NCI-H2171 (cell line): ENCODE data around the gene SLC35A3.
A peak's percentile ranks its signal among the peaks of the same experiment; 100 is the strongest.
"Not testable (repeated sequence)": the region's sequence is repeated elsewhere in the genome, so short reads cannot be mapped to it uniquely, and the experiment has no call there.

Source experiments
- DNase-seq: peaks from one replicate; lab custom pipeline; 2025; lab: John Stamatoyannopoulos, UW

SLC35A3 gene

DNA sequence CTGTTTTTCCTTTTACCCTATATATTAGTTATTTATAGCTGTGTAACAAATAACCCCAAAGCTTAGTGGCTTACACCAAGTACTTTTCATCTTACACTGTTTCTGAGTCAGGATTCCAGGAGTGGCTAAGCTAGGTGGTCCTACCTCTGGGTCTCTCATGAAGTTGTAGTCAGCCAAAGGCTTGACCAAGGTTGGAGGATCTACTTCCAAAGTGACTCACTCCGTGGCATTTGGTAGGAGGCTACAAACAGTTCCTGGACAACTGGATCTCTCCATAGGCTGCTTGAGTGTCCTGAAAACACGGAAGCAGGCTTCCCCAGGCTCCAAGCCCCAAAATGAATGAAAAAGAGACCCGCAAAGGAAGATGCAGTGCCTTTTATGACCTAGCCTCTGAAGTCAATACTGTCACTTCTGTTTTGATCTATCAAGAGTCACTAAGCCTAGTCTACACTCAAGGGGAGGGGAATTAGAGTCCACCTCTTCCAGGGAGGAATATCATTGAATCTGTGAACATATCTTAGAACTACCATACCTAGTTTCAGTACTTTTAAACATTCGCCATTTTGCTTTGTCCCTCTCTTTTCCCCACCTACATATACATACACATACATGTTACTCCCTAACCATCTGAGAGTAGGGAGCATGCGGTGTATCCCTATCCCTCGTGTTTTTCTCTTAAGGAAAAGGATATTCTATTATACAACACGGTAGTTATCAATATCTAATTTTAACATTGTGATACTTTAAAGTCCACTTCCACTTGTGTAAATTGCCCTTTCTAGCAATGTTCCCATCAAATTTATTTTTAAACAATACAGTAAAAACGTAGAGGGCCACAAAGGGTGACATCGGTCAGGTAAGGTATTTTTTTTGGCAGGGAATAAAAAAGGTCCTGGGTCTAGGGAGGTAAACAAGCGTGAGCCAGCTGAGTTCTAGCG, 67.2 kb downstream of the SLC35A3 start:
- DNase-seq: no peak

DNA sequence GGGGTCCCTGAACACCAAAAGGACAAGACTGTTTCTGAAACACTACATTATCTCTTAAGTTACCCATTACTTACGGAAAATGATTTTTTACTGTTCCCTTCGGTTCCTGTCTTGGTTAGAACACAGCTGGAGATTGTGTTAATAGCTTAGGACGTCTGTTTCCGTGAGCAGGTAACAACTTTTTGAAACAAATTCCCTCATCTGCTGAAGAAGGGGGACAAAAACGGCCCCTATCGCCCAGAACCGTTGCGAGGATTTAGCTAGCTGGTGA, 67.8 kb downstream of the SLC35A3 start:
- no peak for DNase-seq

DNA sequence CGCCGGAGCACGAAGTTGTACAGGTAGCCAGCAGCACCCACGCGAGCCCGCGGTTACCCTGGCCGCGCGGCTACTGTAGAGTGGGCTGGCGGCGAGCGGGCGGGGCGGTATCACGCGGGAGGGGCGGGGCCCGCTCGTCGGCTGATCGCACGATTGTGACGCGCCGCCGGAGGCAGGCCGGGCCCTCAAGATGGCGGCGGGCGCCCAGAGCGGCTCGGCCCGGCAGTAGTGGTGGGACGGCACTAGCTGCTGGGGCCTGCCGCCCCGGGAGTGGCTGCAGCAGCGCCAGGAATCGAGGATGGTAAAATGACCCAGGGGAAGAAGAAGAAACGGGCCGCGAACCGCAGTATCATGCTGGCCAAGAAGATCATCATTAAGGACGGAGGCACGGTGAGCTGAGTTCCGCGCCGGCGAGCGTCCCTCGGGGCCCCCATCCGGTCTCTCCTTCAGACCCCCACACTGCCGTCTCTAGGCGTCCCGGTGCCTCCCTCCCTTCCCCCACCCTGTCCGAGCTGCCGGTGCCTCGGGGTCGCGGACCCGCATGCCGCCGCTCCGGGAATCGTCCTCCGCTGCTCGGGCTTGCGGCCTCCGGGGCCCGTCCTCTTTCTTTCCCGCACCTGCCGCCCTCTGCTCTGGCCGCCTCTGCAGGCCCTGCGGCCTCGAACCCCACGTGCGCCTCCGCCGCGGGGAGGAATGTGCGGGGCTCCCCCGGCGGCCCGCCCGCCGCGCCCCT, 68.3 kb downstream of the SLC35A3 start:
- peak; percentile 89 for DNase-seq

DNA sequence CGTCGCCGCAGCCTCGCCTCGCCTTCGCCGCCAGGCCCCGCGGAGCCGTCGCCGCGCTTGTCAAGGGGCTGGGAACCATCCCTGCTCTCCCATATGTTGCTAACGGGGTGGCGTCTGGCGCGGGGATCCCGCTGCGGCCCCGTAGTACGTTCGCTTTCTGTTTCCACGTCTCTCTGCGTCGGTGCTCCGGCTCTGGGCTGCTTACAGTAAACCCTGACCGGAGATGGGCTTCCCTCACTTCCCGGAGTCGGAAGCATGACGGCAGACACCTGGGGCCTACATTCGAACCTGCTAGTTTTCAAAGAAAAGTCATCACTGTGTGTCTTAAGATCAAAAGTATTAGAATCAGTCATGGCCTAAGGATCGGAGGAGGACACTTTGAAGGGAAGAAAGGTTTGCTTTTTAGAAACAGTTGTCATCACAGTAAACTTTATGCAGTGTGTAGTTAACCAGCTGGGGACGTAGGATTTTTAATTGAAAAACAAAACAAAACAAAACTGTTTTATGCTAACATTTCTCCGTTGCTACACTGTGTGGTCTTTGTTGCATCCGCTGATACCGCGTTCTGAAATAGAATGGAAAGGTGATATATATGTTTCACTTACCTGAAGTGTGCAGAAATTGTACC, 69.0 kb downstream of the SLC35A3 start:
- peak; percentile 51 for DNase-seq

DNA sequence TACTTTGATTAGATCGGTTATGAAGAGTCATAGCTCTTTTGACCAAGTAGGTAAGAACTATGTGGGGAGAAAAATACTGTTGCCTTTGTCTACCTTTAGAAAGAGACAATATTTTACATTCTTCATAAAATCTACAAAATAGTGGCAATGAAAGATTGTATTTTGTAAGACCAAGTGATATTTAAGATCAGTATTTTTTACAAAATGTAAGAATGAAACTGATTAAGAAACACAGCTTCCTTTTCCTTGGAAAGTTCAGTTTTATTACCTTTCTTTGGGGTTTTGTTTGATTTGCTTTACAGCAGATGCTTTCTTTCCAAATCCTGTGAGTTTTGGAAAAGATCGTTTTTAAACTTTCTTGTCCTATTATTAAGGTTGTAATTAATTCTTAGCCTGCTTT, 69.8 kb downstream of the SLC35A3 start:
- no peak for DNase-seq

DNA sequence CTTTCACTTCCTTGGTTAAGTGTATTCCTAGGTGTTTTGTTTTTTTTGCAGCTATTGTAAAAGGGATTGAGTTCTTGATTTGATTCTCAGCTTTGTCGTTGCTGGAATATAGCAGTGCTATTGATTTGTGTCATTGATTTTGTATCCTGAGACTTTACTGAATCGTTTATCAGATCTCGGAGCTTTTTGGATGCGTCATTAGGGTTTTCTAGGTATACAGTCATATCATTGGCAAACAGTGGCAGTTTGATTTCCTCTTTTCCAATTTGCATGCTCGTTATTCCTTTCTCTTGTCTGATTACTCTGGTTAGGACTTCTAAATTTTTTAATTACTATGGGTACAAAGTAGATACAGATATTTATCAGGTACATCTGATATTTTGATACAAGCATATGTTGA, 75.4 kb downstream of the SLC35A3 start:
- no peak for DNase-seq

DNA sequence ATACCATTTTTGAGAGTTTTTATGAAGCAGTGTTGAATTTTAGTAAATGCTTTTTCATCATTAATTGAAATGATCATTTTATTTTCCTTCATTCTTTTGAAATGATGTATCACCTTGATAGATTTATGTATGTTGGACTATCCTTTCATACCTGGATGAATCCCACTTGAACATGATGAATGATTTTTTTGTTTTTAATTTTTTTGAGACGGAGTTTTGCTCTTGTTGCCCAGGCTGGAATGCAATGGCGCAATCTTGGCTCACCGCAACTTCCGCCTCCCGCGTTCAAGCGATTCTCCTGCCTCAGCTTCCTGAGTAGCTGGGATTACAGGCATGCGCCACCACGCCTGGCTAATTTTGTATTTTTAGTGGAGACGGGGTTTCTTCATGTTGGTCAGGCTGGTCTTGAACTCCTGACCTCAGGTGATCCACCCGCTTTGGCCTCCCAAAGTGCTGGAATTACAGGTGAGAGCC, 77.5 kb downstream of the SLC35A3 start:
- DNase-seq: not testable (repeated sequence)

DNA sequence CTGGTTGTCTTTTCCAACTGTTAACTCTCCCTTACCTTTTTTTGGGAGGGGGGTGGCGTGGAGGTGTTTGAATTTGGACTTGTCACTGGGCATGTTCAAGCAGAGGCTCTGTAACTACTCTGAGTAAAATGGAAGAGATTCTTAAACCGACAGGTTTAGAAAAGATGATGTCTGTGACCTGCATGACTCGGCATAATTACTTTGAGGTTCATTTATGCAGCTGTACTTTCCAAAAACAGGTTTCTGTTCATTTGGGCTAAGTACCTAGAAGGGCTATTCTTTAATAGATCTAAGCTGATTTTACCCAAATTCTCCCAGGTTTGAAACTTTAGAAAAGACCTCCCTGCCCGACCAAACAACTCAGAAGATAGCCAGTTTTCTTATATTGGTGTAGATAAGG, 80.3 kb downstream of the SLC35A3 start:
- DNase-seq: no peak

DNA sequence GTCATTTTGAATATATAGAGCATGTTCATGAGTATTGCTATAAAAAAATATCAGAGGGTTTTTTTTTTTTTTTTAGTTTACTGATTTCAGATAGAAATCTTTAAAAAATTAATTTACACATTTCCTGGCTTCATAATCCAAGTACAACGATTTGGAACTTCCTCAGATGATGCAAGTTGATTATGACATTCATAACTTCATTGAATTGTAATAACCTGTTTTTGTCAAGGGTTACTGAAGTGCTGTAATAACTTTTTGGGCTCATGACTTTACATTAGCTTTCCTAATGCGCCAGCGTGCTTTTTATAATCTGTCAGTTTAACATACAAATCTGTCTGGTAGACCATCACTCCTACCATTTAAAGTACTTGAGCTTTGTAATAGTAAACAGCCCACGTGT, 81.6 kb downstream of the SLC35A3 start:
- DNase-seq: no peak

DNA sequence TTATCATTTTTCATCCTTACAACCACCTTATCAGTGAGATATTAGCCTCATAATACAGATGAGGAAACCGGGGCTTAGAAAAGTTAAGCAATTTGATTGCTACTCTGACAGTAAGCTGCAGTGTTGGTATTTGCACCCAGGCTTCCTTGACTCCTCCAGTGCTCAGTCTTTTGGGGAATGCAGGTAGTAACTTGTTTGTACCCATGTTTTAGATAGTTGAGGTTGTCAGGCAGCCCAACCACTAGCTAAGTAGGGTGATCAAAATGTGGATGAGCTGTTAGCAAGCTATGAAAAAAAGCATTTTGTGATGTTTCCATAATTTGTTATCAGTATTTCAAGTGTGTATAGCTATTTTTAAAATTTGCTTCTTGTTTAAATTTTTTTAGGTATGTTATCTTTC, 82.1 kb downstream of the SLC35A3 start:
- DNase-seq: no peak

DNA sequence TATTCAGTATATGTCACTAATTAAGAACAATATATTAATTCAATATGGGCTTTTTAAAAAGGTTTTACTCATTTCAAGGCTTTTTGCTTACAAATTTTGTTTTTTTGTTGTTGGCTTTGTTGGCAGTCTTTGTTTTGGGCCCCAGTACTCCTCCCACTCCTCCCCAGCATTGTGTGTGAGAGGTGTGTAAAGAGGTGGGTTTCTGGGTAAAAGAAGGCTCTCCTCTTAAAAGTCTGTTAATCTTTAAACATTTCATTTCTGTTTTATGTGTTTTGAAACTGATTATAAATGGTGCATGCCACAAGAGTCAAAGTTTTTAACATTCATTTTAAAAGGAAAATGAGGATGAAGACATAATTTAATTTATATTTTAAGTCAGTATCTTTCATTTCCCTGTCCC, 83.3 kb downstream of the SLC35A3 start:
- DNase-seq: no peak

DNA sequence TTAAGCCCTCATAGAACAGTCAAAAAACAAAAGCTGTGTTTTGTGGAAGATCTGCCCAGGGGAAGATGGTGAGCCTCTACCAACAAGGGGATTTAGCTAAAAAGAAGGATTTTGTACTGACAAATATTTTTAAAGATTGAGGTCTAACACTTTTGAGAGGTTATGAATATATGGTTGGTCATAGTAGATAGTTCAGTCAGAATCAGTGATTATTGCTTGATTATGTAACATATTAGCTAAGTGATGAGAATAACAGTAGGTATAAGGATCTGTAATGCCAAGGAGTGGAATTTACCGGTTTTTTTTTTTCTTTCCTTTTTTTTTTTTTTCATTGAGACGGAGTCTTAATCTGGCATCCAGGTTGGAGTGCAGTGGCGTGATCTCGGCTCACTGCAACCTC, 83.9 kb downstream of the SLC35A3 start:
- no peak for DNase-seq

DNA sequence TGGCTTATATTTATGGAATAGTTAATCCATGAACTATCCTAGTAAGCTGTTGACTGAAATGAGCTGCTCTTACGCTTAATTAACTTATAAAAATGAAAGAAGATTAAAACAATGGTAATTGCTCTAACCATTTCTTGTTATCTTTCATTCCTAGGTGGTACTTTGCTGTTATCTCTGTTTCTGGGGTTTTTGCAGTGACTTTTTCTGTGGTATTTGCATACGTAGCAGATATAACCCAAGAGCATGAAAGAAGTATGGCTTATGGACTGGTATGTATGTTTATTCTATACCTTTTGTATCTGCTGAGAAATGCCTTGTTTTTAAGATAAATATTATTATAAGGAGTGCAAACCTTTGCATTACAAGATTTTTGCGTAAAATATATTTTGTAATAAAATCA, 91.9 kb downstream of the SLC35A3 start:
- no peak for DNase-seq

DNA sequence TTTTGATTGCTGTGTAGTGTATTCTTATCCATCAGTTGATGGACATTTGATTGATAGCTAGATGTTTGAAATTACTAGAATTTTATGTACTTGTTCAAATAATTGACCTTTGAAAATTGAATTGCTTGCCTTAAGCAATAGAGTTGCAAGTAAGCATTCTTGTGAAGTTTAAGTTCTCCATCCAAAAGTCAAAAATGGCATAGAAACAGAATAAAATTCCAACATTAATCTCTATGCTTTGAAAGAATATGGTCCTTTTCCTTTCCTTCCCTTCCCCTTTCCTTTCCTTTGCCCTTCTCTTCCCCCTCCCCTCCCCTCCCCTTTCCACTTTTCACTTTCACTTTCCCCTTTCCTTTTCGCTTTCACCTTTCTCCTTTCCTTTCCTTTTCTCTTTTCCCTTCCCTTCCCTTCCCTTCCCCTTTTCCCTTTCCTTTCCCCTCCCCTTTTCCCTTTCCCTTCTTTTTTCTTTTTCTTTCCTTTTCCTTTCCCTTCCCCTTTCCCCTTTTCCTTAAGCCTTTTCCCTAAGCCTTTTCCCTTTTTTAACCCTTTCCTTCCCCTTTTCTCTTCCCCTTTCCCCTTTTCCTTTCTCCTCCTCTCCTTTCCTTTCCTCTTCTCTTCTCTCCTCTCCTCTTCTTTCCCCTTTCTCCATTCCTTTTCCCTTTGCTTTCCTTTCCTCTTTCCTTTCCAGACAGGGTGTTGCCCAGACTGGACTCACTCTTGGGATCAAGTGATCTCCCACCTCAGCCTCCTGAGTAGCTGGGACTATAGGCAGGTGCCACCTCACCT, 95.6 kb downstream of the SLC35A3 start:
- DNase-seq: no peak

DNA sequence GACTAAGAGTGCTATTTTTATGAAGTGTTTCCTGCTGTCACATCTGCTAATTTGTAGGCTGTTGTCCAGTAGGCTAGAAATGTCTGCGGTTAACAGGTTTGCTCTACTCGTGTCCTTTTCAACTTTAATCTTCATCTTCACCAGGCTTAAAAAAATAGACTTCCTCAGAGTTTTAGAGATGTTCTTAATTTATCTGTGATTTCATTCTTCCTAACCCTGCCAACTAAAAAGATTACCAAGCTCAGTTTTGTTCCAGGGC, 96.1 kb downstream of the SLC35A3 start:
- DNase-seq: no peak

DNA sequence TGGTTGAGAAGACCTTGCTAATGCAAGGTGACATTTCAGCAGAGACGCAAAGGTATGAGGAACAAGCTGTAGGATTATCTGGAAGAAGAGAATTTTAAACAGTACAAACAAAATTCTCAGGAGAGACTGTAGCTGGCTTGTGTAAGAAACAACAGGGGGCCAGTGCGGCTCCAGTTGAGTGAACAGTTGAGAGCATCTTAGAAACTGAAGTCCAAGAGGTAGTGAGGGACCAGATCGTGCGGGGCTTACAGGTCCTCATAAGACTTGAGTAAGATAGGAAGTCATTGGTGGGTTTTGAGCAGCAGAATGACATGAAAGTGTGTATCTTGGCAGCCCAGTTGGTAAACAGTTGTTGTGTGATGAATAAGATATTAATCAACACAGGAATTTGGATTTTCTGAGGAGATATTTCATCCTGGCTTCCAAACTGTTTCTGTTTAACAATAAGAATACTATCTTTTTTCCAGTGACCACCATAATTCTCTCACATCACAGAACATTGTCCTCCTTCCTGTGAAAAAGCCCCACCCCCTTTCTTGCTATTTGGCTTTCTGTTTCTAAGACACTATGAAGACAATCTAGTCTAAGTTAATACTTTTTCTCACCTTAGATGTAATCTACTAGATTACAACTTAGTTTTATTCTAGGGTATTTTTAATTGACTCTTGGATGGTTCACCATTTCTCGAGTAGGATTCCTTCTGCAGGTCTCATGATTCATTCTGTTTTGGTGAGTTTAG, 100.6 kb downstream of the SLC35A3 start:
- DNase-seq: no peak

DNA sequence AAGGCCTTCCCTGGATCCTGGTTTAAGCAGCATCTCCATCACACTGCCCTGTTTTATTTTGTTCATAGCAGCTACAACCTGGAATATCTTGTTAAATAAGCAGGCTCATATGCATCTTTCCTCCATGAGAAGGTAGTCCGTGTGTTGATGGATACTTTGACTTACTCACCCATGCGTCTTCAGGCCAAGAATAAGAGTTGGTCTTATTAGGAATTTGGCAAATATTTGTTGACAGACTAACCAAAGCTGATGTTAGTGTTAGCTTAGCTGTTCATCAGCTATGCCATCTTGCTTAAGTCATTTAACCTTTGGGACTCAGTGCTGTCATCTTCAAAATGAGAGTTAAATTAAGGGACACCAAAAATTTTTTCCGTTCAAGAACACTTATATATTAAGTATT, 103.7 kb downstream of the SLC35A3 start:
- no peak for DNase-seq

DNA sequence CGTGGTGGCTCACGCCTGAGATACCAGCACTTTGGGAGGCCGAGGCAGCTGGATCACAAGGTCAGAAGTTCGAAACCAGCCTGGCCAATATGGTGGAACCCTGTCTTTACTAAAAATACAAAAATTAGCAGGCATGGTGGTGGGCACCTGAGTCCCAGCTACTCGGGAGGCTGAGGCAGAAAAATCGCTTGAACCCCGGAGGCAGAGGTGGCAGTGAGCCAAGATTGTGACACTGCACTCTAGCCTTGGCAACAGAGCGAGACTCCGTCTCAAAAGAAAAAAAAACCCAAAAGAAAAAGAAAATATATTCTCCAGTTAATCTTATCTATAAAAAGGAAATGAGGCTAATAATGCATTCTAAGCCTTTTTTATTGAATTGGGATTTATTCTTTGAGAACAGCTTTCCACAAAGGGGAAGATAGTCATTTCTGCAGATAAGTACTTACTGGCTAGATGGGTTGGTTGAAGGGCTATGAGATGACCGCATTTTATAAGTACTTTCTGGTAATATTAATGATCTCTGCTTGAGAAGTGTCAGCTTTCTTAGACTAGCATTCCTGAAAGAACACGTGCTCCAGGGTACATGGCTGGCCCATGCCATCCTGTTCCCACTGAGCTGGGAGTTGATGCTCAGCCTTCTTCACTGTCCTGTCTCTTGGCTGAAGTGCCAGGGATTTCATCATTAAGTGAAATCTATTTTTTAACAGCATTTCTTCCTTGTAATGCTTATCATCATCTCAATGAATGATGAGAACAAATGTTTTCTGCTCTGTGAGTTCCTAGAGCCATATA, 105.0 kb downstream of the SLC35A3 start:
- no peak for DNase-seq

DNA sequence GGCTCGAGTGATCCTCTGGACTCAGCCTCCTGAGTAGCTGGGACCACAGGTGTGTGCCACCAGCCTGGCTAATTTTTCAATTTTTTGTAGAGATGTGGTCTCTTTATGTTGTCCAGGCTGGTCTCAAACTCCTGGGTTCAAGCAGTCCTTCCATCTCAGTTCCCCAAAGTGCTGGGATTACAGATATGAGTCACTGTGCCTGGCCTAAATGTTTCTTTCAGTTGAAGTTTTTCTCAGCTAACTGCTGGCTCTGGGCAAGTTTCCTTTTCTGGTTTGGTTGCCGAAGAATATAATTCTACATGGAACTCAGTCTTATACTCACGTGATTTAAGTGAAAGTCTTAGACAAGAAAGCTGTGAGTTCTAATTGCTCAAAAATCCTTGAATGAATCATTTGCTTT, 106.0 kb downstream of the SLC35A3 start:
- no peak for DNase-seq

DNA sequence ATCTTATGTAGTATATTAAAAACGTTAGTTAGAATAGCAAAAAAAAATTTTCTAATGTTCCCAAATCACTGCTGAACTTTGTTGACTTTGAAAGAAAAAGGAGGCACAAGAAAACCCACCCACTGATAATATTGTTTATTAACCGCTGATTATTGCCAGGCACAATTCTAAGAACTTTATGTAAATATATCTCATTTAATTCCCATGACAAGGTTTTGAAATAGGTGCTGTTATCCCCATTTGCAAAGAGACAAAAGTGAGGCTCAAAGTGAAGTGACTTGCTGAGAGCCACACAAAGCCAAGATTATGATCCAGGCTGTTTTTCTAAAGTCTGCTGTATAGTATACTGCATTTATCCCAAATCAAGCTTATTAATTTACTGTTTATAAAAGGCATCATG, 106.5 kb downstream of the SLC35A3 start:
- DNase-seq: no peak

DNA sequence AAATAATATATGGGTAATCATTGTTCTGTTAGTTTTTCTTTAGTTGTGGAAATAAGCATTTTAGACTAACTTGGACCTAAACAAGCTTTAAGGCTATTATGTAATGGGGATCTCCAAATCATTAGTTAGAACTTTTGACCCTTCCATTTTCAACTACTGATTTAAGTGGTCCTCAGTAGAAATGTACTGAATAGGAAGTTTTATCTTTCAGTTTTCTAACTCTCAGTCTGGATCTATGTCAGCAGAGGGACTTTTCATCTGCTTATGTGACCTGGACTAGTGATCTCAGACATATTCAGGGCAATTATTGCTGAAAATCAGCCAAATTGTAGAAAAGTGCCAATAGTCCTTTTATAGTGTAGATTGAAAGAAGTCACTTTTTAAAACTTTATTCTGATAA, 106.9 kb downstream of the SLC35A3 start:
- DNase-seq: no peak
